MM.1S (cell line): ENCODE measurements around the gene PDE11A.

Source experiments
- EZH2 ChIP-seq: fragments of 300-600 bp; sonication (generic); optimal IDR thresholded peaks from 2 replicates; pipeline ENCODE3; 2017; ENCODE audit warnings: low read depth, mild to moderate bottlenecking, antibody characterized with exemption, low read length, mixed read lengths
- EZH2phosphoT487 ChIP-seq: fragments of 300-600 bp; sonication (generic); IDR thresholded peaks from 2 replicates; pipeline ENCODE4 v1.6.1; 2018; ENCODE audit warnings: antibody characterized with exemption, low read length
- TF ChIP-seq, protein P1 (sequence below): fragments of 300-600 bp; sonication (generic); IDR thresholded peaks from 2 replicates; pipeline ENCODE4 v1.5.1; 2016; ENCODE audit warnings: antibody characterized with exemption, low read length, mixed read lengths

DNA sequence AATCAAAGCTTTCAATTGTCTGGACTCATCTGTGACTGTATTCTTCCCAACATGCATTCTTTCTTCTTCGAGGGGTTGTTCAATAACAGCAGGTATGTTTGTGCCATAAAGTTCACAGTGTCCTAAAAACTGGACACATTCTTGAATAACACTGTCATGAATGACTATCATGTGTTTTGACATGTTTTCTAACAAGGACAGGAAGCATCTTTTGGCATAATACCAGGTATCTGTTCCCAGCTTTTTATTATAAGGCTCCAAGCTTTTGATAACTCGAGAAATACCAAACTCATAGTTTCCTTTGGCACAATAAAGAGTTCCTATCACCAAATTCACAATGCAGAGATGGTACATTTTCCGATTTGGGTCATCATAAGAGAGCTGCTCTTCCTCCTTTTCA, 455.8 kb downstream of the PDE11A start:
- TF ChIP-seq, protein P1, sequence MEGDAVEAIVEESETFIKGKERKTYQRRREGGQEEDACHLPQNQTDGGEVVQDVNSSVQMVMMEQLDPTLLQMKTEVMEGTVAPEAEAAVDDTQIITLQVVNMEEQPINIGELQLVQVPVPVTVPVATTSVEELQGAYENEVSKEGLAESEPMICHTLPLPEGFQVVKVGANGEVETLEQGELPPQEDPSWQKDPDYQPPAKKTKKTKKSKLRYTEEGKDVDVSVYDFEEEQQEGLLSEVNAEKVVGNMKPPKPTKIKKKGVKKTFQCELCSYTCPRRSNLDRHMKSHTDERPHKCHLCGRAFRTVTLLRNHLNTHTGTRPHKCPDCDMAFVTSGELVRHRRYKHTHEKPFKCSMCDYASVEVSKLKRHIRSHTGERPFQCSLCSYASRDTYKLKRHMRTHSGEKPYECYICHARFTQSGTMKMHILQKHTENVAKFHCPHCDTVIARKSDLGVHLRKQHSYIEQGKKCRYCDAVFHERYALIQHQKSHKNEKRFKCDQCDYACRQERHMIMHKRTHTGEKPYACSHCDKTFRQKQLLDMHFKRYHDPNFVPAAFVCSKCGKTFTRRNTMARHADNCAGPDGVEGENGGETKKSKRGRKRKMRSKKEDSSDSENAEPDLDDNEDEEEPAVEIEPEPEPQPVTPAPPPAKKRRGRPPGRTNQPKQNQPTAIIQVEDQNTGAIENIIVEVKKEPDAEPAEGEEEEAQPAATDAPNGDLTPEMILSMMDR: no peak
- TF ChIP-seq EZH2phosphoT487: no peak
- TF ChIP-seq EZH2: no peak
